IPS DF 6.9 (cell line): ENCODE data around the gene CUBN.

Experiments
- DNase-seq: peaks from one replicate; pipeline ENCODE4 v3.0.0-alpha.2; 2013; ENCODE audit warnings: low read depth, low spot score
- H3K27ac ChIP-seq: one replicate; pipeline ENCODE4 v1.5.1; 2013; ENCODE audit warnings: low read length, control low read depth
- H3K27me3 ChIP-seq: 2 replicates; pipeline ENCODE4 v1.6.1; 2013; ENCODE audit warnings: mild to moderate bottlenecking, low read length; ENCODE audit not compliant: control insufficient read depth, insufficient read depth
- H3K36me3 ChIP-seq: 2 replicates; pipeline ENCODE4 v1.6.1; 2013; ENCODE audit warnings: low read length; ENCODE audit not compliant: control insufficient read depth, insufficient read depth
- H3K4me1 ChIP-seq: 2 replicates; pipeline ENCODE4 v1.6.1; 2013; ENCODE audit warnings: low read length; ENCODE audit not compliant: control insufficient read depth, insufficient read depth
- H3K4me3 ChIP-seq: 2 replicates; pipeline ENCODE4 v1.5.1; 2013; ENCODE audit warnings: mild to moderate bottlenecking, low read length
- H3K9me3 ChIP-seq: 2 replicates; pipeline ENCODE4 v1.6.1; 2013; ENCODE audit warnings: low read length, inconsistent platforms; ENCODE audit not compliant: control insufficient read depth, insufficient read depth
- WGBS: extraction: QIAGEN DNeasy Blood & Tissue Kit; methylation state at CpG from one replicate; pipeline ENCODE4 v1.1.7; 2013; ENCODE audit warnings: mixed read lengths, missing lambda C conversion rate; ENCODE audit not compliant: insufficient read length, insufficient coverage; 5-methylcytosine and 5-hydroxymethylcytosine counted together

Gene CUBN

GRCh38 chr10:17129741-17130140 is at the start of gene CUBN:
Gene CUBN (minus strand): TSS chr10:17129811. CDS start chr10:17129765, 46 bp downstream.
- no CpG with 5 or more reads among the region's 1 CpG for WGBS
- H3K4me3 ChIP-seq = no peak within 1 kb of the TSS
- DNase-seq = no peak
- H3K27ac ChIP-seq = no peak within 1 kb of the TSS
- H3K9me3 ChIP-seq = no peaks in the 10 kb centered on the region
- H3K36me3 ChIP-seq = no peaks in the 10 kb centered on the region
- H3K4me1 ChIP-seq = peaks cover 1% of the 10 kb centered on the region; the same call in 1 of the 2 replicates
- H3K27me3 ChIP-seq = no peaks in the 10 kb centered on the region

DNA sequence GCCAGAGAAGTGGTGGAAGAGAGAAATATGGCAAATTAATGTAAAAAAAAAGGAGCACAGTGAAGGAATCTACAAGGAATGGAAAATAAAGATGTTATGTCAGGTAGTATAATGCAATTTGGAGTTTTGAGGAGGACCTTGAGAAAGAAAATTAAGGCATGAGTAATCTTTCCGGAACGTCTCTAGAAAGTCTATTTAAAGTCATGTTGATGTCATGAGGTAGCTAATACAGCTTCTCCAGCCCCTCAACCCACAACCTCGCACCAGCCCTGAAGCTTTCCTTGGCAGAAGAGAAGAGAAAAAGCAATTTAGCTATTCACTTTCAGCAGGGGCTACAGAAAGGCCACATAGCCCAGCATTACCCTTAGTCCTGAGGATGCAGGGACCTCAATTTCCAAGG is 49.4 kb upstream of the CUBN start:
- Histone ChIP-seq H3K4me3 (no peak overlapping the region), H3K27ac (no peak overlapping the region), H3K36me3 (no peaks in the 10 kb centered on the region), H3K27me3 (no peaks in the 10 kb centered on the region), H3K9me3 (no peaks in the 10 kb centered on the region), H3K4me1 (peaks cover 3% of the 10 kb centered on the region; the same call in 1 of the 2 replicates)
- no peak for DNase-seq
- WGBS = no CpG with 5 or more reads among the region's 3 CpGs

DNA sequence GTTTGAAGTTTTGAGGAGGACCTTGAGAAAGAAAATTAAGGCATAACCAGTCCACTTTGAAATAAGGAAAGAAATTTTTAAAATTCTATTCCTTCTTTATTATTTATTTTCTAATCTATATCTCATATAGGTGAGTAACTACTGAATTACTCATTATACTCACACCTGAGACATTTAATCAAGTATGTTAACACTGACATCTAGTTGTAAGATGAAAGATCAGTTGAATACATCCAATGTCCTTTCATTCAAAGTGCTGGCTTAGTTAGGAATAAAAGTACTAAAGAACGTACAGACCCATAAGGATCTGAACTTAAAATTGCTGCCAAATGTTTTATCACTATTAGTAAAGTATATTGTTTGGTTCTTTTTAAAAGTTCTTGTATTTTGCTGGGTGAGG is 48.4 kb upstream of the CUBN start:
- H3K4me3 ChIP-seq = no peak overlapping the region
- no peak for DNase-seq
- WGBS = no CpG with 5 or more reads among the region's 1 CpG
- no peak overlapping the region for H3K27ac ChIP-seq
- H3K36me3 ChIP-seq = no peaks in the 10 kb centered on the region
- no peaks in the 10 kb centered on the region for H3K27me3 ChIP-seq
- H3K9me3 ChIP-seq = no peaks in the 10 kb centered on the region
- peaks cover 3% of the 10 kb centered on the region; the same call in 1 of the 2 replicates for H3K4me1 ChIP-seq

DNA sequence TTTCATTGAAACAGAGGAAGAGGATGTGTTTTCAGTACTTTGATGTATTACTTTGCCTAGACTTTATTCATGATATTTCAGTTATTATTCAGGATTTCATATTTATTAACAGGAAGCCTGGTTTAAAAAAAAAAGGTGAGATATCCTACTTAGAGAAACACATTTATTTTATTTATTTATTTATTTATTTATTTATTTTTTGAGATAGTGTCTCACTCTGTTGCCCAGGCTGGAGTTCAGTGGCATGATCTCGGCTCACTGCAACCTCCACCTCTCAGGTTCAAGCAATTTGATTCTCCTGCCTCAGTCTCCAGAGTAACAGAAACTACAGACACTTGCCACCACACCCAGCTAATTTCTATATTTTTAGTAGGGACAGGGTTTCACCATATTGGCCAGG is 47.4 kb upstream of the CUBN start:
- Histone ChIP-seq H3K27me3 (no peaks in the 10 kb centered on the region), H3K9me3 (no peaks in the 10 kb centered on the region), H3K4me3 (no peak overlapping the region), H3K4me1 (peaks cover 2% of the 10 kb centered on the region; the same call in 1 of the 2 replicates), H3K36me3 (no peaks in the 10 kb centered on the region), H3K27ac (no peak overlapping the region)
- no CpG with 5 or more reads among the region's 1 CpG for WGBS
- DNase-seq = no peak

GRCh38 chr10:17176091-17176490 is 46.5 kb upstream of the CUBN start:
- no peak overlapping the region for H3K4me3 ChIP-seq
- no peak overlapping the region for H3K27ac ChIP-seq
- no peaks in the 10 kb centered on the region for H3K9me3 ChIP-seq
- H3K4me1 ChIP-seq = 0 out of 2 replicates have a peak, but pooled peaks cover under 1% of the 10 kb centered on the region
- H3K36me3 ChIP-seq = no peaks in the 10 kb centered on the region
- DNase-seq = no peak
- no peaks in the 10 kb centered on the region for H3K27me3 ChIP-seq

DNA sequence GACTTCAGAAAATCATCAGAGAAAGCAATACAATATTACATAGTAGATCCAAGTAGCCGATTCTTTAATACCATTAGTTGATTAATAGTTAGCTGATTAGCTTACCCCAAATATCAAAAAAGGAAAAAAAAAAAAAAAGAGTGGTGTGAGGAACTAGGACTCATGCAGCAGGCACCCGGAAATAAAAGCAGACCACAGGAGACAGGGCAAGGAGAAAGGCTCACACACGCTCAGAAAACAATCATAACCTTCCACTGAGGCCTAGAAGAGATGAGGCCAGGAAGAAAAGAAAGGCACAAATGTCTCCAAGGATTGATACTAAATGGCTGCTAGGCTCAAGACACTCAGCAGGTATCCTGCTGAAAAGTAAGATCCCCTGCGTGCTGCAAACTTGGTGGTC is 45.9 kb upstream of the CUBN start:
- DNase-seq = no peak
- H3K4me1 ChIP-seq = no peaks in the 10 kb centered on the region
- WGBS = no CpG with 5 or more reads among the region's 4 CpGs

DNA sequence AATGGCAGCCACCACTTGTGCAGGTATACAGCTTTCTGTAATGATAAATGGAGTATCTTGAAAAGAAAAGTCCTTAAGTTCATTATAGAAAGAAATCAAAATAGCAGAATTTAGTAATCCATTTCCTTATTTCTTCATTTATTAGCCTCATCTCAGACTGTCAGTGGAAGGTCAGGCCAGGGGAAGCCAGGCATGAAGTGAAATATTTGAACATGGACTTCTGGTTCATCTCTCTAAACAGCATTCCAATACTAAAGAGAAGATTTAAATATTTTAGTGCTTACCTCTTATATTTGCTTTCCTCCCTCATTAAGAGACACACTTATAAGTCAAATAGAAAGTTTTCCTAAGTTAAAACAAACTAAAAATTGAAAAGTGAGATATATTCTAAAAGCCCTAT is 45.0 kb upstream of the CUBN start:
- H3K9me3 ChIP-seq = no peaks in the 10 kb centered on the region
- H3K4me1 ChIP-seq = no peaks in the 10 kb centered on the region
- DNase-seq = no peak
- H3K27ac ChIP-seq = no peak overlapping the region
- H3K36me3 ChIP-seq = no peaks in the 10 kb centered on the region
- H3K27me3 ChIP-seq = no peaks in the 10 kb centered on the region
- no peak overlapping the region for H3K4me3 ChIP-seq

More for the DNA sequence above, 45.9 kb upstream of the CUBN start:
- no peaks in the 10 kb centered on the region for H3K27me3 ChIP-seq
- no peak overlapping the region for H3K4me3 ChIP-seq
- no peak overlapping the region for H3K27ac ChIP-seq
- no peaks in the 10 kb centered on the region for H3K36me3 ChIP-seq
- H3K9me3 ChIP-seq = no peaks in the 10 kb centered on the region

GRCh38 chr10:17171141-17171641 is 41.6 kb upstream of the CUBN start:
- Histone ChIP-seq H3K27me3 (no peaks in the 10 kb centered on the region), H3K9me3 (no peaks in the 10 kb centered on the region), H3K27ac (no peak overlapping the region), H3K36me3 (no peaks in the 10 kb centered on the region), H3K4me3 (no peak overlapping the region), H3K4me1 (no peaks in the 10 kb centered on the region)
- WGBS = no CpG with 5 or more reads among the region's 4 CpGs
- no peak for DNase-seq

- H3K27me3 ChIP-seq = no peaks in the 10 kb centered on the region
- no peak overlapping the region for H3K4me3 ChIP-seq
- no peaks in the 10 kb centered on the region for H3K9me3 ChIP-seq
- no peaks in the 10 kb centered on the region for H3K36me3 ChIP-seq
- H3K27ac ChIP-seq = no peak overlapping the region
- H3K4me1 ChIP-seq = no peaks in the 10 kb centered on the region
- DNase-seq = no peak
- WGBS = no CpG with 5 or more reads among the region's 4 CpGs
Measured at GRCh38 chr10:17169803-17170202, 40.2 kb upstream of the CUBN start.

- no CpG with 5 or more reads among the region's 3 CpGs for WGBS
- DNase-seq = no peak
- Histone ChIP-seq H3K36me3 (no peaks in the 10 kb centered on the region), H3K9me3 (no peaks in the 10 kb centered on the region), H3K27me3 (no peaks in the 10 kb centered on the region), H3K4me3 (no peak overlapping the region), H3K4me1 (no peaks in the 10 kb centered on the region), H3K27ac (no peak overlapping the region)
Measured at GRCh38 chr10:17166699-17167098, 37.1 kb upstream of the CUBN start.

DNA sequence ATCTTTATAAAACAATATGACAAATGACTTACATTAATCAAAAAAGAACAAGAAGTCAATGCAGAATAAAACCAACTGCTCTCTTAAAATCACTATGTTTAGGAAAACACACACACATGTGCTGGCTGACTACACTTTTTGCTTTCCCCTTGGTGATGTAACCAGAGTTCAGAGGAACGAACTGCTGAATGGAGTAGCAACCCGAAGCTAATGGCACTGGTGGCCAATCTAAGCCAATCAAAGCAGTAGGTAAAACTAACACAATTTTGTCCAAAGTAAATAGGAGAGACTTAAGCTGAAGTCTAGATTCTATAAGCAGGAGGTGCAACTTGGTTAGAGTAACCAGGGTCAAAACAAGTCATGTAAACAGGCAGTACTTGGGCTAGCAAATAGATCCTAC is 33.2 kb upstream of the CUBN start:
- Histone ChIP-seq H3K4me1 (no peaks in the 10 kb centered on the region), H3K36me3 (no peaks in the 10 kb centered on the region), H3K4me3 (no peak overlapping the region), H3K27me3 (no peaks in the 10 kb centered on the region), H3K9me3 (no peaks in the 10 kb centered on the region), H3K27ac (no peak overlapping the region)
- WGBS = no CpG with 5 or more reads among the region's 2 CpGs
- DNase-seq = no peak
